Thyroid gland (tissue), 4 donors: ENCODE data around the gene TMEM119. TPM values are rescaled to one million over a fixed set of nuclear protein-coding genes. Genes with fewer than 3 reads are reported as not detected.

ENCODE experiments used
- DNase-seq, 2 donors: peaks; one replicate each; pipeline ENCODE4 v3.0.0-alpha.2; 2019
- H3K27ac ChIP-seq, 3 donors: fragments of 200-600 bp; sonication (generic); 1 replicate in 2 of 3; 2 replicates in 1 of 3; pipeline ENCODE4 v1.5.1; 2016 to 2019; ENCODE audit warnings: mild to moderate bottlenecking in 1 of 3, moderate library complexity in 1 of 3
- H3K27me3 ChIP-seq: fragments of 200-600 bp; sonication (generic); one replicate; pipeline ENCODE4 v1.5.1; 2019
- H3K36me3 ChIP-seq, 2 donors: fragments of 200-600 bp; sonication (generic); one replicate each; pipeline ENCODE4 v1.5.1; 2016 to 2019
- H3K4me1 ChIP-seq, 2 donors: fragments of 200-600 bp; sonication (generic); one replicate each; pipeline ENCODE4 v1.5.1; 2017 to 2019
- H3K4me3 ChIP-seq, 3 donors: fragments of 200-600 bp; sonication (generic); replicated peaks in 1 of 3; 1 replicate in 2 of 3; 2 replicates in 1 of 3; pipeline ENCODE4 v1.5.1; 2016; ENCODE audit warnings: mild to moderate bottlenecking in 1 of 3
- H3K9me3 ChIP-seq: fragments of 200-600 bp; sonication (generic); one replicate; pipeline ENCODE4 v1.5.1; 2017
- POLR2A ChIP-seq, 2 donors: fragments of 450-650 bp; IDR thresholded peaks; one replicate each; pipeline ENCODE4 v1.6.1; 2017; ENCODE audit warnings: antibody characterized with exemption in 2 of 2, mild to moderate bottlenecking in 2 of 2, moderate library complexity in 1 of 2
- WGBS, 2 donors: methylation state at CpG; one replicate each; pipeline ENCODE4 v1.1.5; 2017; 5-methylcytosine and 5-hydroxymethylcytosine counted together
- intact Hi-C: fragments of 100-400 bp; cut with DNase I; formaldehyde crosslinking; loops from one replicate; pipeline ENCODE4 v1.15.1; 2023
- total RNA-seq, 4 donors: library from RNA; depleted of rRNA; stranded (reverse); fragments of >200 nt; gene quantifications; one replicate each; pipeline ENCODE4 v1.2.3, GENCODE V29; 2016
- TF ChIP-seq, protein P1 (sequence below), 6 experiments: fragments of 200-600 bp in 3 of 6; fragments of 450-650 bp in 3 of 6; sonication (generic) in 3 of 6; IDR thresholded peaks; one replicate each; pipeline ENCODE4 v1.5.1; 2016 to 2019; ENCODE audit warnings: antibody characterized with exemption in 6 of 6, mild to moderate bottlenecking in 2 of 6, inconsistent platforms in 1 of 6, moderate library complexity in 1 of 6

Gene TMEM119
- total RNA-seq, 4 donors from 2014 or later: 6.9 to 21.6 (median 15.3) TPM

DNA sequence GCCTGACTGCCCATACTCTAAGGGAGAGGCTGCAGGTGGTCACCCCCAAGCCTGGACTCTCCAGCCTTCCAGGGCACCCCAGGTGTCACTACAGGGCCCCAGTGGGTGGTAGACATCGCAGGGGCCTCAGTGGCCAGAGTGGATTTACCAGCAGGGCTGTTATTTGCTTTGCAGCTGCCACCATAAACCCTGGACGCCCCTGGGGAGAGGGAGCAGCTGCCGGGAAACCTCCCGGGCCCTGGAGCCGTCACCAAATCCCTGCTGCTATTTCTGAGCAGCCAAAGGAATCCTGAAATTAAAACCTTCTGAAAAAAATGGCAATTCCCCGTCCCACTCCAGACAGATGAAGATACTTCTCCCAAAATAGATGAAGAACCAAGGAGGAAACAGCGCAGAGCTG, 13.9 kb downstream of the TMEM119 start:
- WGBS, 2 donors: 56 to 73% methylated on average over 7 of the region's 7 CpGs
- no peak for TF ChIP-seq POLR2A (IDR thresholded peaks at IDR 0.05)
- TF ChIP-seq, protein P1, sequence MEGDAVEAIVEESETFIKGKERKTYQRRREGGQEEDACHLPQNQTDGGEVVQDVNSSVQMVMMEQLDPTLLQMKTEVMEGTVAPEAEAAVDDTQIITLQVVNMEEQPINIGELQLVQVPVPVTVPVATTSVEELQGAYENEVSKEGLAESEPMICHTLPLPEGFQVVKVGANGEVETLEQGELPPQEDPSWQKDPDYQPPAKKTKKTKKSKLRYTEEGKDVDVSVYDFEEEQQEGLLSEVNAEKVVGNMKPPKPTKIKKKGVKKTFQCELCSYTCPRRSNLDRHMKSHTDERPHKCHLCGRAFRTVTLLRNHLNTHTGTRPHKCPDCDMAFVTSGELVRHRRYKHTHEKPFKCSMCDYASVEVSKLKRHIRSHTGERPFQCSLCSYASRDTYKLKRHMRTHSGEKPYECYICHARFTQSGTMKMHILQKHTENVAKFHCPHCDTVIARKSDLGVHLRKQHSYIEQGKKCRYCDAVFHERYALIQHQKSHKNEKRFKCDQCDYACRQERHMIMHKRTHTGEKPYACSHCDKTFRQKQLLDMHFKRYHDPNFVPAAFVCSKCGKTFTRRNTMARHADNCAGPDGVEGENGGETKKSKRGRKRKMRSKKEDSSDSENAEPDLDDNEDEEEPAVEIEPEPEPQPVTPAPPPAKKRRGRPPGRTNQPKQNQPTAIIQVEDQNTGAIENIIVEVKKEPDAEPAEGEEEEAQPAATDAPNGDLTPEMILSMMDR (IDR thresholded peaks at IDR 0.05): no peak
- DNase-seq: no peak
- H3K4me1 ChIP-seq: peaks cover 0 to 4% of the 10 kb centered on the region in 2 donors
- H3K27ac ChIP-seq: no peak overlapping the region
- H3K36me3 ChIP-seq: no peaks in the 10 kb centered on the region
- H3K4me3 ChIP-seq: no peak overlapping the region
- H3K9me3 ChIP-seq: no peaks in the 10 kb centered on the region
- H3K27me3 ChIP-seq: no peaks in the 10 kb centered on the region
- intact Hi-C loops: no loop called here

DNA sequence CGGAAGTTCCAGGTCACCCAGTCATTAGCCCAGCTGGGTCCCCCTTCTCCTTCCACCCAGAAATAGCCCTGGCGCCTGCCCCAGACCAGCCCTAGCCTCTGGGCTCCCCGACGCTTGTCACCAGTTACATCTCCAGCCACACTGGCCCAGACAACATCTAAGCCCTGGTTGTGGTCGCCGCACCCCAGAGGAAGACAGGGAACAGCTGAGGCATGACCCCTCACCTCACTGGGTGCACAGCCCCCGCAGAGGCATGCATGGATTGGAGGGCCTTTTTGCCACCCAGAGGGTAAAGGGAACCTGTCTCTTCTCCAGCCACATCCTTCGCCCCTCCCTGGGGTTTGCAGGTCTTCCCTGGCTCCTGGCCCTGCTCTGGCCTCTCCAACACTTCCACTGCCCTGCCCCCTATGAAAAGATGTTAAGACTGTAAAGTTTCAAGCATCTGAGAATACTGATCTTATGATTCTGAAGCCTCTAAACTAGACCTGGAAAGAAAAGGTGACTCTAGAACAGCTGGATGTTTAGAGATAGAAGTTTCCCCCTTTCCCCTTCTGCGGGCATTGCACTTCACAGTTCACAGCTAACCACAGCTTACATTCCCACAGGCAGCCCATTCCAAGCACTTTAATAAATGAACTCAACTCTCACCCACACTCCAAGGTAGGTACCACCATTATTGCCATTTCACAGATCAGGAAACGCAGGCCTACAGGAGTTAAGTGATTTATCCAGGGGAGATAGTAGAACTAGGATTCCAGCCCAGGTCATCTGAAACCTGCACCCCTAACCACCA, 14.7 kb downstream of the TMEM119 start:
- Histone ChIP-seq H3K9me3 (no peaks in the 10 kb centered on the region), H3K27me3 (no peaks in the 10 kb centered on the region), H3K4me3 (no peak overlapping the region), H3K4me1 (peaks cover 0 to 4% of the 10 kb centered on the region in 2 donors), H3K27ac (no peak overlapping the region), H3K36me3 (no peaks in the 10 kb centered on the region)
- DNase-seq: no peak
- TF ChIP-seq POLR2A (IDR thresholded peaks at IDR 0.05): no peak
- TF ChIP-seq, protein P1 (IDR thresholded peaks at IDR 0.05): no peak
- WGBS, 2 donors: 81 to 88% methylated on average over 5 to 10 of the region's 10 CpGs
- intact Hi-C loops: no loop called here

DNA sequence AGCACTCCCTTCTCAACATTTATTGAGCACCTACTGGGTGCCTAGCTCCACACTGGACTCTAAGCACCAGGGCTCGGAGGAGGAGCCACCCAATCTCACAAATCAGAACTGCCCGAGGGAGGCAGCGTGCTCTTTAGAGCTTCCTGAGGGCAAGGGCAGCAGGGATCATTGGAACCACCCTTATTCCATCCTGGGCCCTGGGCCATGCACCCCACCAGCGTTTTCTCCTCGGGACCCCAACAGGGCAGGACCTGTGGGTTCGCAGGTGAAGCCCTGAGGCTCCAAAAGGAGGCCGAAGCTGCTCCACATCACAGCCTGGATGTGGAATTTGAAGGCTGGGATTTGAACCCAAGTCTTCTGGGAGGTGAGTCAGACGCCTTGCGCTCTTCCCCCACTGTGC, 15.4 kb downstream of the TMEM119 start:
- no peak for TF ChIP-seq POLR2A (IDR thresholded peaks at IDR 0.05)
- TF ChIP-seq, protein P1 (IDR thresholded peaks at IDR 0.05): no peak
- Histone ChIP-seq H3K27ac (no peak overlapping the region), H3K4me1 (peaks cover 0 to 4% of the 10 kb centered on the region in 2 donors), H3K9me3 (no peaks in the 10 kb centered on the region), H3K27me3 (no peaks in the 10 kb centered on the region), H3K4me3 (no peak overlapping the region), H3K36me3 (no peaks in the 10 kb centered on the region)
- WGBS, 2 donors: 86 to 87% methylated on average over 7 of the region's 9 CpGs
- DNase-seq: no peak
- intact Hi-C loops: no loop called here

DNA sequence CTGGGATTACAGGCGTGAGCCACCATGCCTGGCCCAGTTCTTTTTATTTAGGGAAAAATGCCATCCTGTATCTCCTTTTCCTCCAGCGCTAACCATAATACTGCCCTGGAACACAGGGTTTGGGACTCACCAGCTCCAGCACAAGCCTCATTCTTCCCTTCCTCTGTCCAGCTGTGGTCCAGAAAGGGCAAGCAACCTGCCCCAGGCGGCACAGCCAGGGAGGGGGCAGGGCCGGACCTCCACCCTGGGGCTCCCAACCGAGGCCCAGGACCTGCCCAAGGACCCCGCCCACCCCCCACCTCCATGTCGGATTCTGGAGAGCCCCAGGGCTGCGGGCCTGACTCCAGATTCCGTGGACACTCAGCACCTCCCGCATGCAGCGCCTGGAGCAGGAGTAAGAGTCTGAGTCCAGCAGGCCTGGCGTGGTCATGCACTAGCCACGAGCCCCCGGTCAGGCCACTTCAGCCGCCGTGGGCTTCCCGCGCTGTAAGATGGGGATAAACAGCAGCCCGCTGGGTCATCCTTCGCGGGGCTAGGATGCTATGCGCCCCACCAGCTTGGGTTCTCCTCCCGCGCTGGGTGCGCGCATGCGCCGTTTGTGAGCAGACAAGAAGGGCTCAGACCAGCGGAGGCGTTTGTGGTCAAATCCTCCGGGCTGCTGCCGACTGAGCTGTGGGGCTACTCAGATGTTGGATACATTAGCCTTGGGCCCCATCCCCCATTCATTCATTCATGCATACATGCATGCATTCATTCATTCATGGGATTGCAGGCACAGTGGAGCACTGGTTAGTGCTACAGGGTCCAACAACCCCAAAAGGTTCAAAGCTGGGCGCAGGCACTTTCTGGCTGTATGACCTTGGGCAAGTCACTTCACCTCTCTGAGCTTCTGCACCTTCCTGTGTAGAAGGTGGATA, 16.3 kb downstream of the TMEM119 start:
- Histone ChIP-seq H3K9me3 (no peaks in the 10 kb centered on the region), H3K4me1 (peaks cover 0 to 4% of the 10 kb centered on the region in 2 donors), H3K27ac (peak overlapping the region in 1 of 3 donors; percentile 6), H3K27me3 (no peaks in the 10 kb centered on the region), H3K36me3 (no peaks in the 10 kb centered on the region), H3K4me3 (no peak overlapping the region)
- no peak for DNase-seq
- 73 to 85% methylated on average over 24 to 27 of the region's 33 CpGs for WGBS, 2 donors
- intact Hi-C loops: no loop called here
- no peak for TF ChIP-seq POLR2A (IDR thresholded peaks at IDR 0.05)
- TF ChIP-seq, protein P1 (IDR thresholded peaks at IDR 0.05): no peak
